HEK293 (cell line): ENCODE data around the gene NDUFB10.

Experiments
- GLIS2 ChIP-seq: fragments of 450-650 bp; formaldehyde crosslinking; IDR thresholded peaks from 2 replicates; pipeline ENCODE4 v1.5.1; 2016; ENCODE audit warnings: missing biosample characterization, missing genetic modification characterization
- IKZF3 ChIP-seq: fragments of 450-650 bp; IDR thresholded peaks from 2 replicates; pipeline ENCODE4 v1.5.0; 2018; ENCODE audit warnings: missing biosample characterization, mild to moderate bottlenecking, missing genetic modification characterization, moderate library complexity
- RBAK ChIP-seq: fragments of 450-650 bp; formaldehyde crosslinking; IDR thresholded peaks from 2 replicates; pipeline ENCODE4 v1.5.1; 2016; ENCODE audit warnings: missing biosample characterization, missing genetic modification characterization
- SP3 ChIP-seq: fragments of 450-650 bp; formaldehyde crosslinking; IDR thresholded peaks from 2 replicates; pipeline ENCODE4 v1.5.1; 2016; ENCODE audit warnings: missing biosample characterization, missing genetic modification characterization
- SP7 ChIP-seq: fragments of 450-650 bp; formaldehyde crosslinking; IDR thresholded peaks from 2 replicates; pipeline ENCODE4 v1.5.1; 2016; ENCODE audit warnings: missing biosample characterization, missing genetic modification characterization
- ZBTB21 ChIP-seq: fragments of 450-650 bp; formaldehyde crosslinking; IDR thresholded peaks from 2 replicates; pipeline ENCODE4 v1.5.1; 2017; ENCODE audit warnings: missing biosample characterization, missing genetic modification characterization
- ZBTB44 ChIP-seq: fragments of 450-650 bp; IDR thresholded peaks from 2 replicates; pipeline ENCODE4 v1.5.1; 2018; ENCODE audit warnings: missing biosample characterization, mild to moderate bottlenecking, missing genetic modification characterization
- ZBTB7A ChIP-seq: fragments of 450-650 bp; formaldehyde crosslinking; IDR thresholded peaks from 2 replicates; pipeline ENCODE4 v1.5.1; 2016; ENCODE audit warnings: low read depth, missing biosample characterization, missing genetic modification characterization
- ZIC2 ChIP-seq: fragments of 450-650 bp; formaldehyde crosslinking; IDR thresholded peaks from 2 replicates; pipeline ENCODE4 v1.5.1; 2016; ENCODE audit warnings: missing biosample characterization, missing genetic modification characterization
- ZNF10 ChIP-seq: fragments of 450-650 bp; formaldehyde crosslinking; IDR thresholded peaks from 2 replicates; pipeline ENCODE4 v1.5.1; 2017; ENCODE audit warnings: missing biosample characterization, missing genetic modification characterization
- ZNF132 ChIP-seq: fragments of 450-650 bp; formaldehyde crosslinking; IDR thresholded peaks from 2 replicates; pipeline ENCODE4 v1.5.1; 2017; ENCODE audit warnings: missing biosample characterization, missing genetic modification characterization, borderline replicate concordance
- ZNF146 ChIP-seq: fragments of 450-650 bp; formaldehyde crosslinking; IDR thresholded peaks from 2 replicates; pipeline ENCODE4 v1.5.1; 2016; ENCODE audit warnings: missing biosample characterization, missing genetic modification characterization
- ZNF16 ChIP-seq: fragments of 450-650 bp; formaldehyde crosslinking; IDR thresholded peaks from 2 replicates; pipeline ENCODE4 v1.5.1; 2016; ENCODE audit warnings: low read depth, missing biosample characterization, missing genetic modification characterization
- ZNF239 ChIP-seq: fragments of 450-650 bp; formaldehyde crosslinking; IDR thresholded peaks from 2 replicates; pipeline ENCODE4 v1.5.1; 2016; ENCODE audit warnings: missing biosample characterization, missing genetic modification characterization
- ZNF324 ChIP-seq: fragments of 450-650 bp; formaldehyde crosslinking; IDR thresholded peaks from 2 replicates; pipeline ENCODE4 v1.5.1; 2016; ENCODE audit warnings: missing biosample characterization, missing genetic modification characterization
- ZNF362 ChIP-seq: fragments of 450-650 bp; formaldehyde crosslinking; IDR thresholded peaks from 2 replicates; pipeline ENCODE4 v1.5.1; 2016; ENCODE audit warnings: missing biosample characterization, missing genetic modification characterization
- ZNF366 ChIP-seq: fragments of 450-650 bp; formaldehyde crosslinking; conservative IDR thresholded peaks from 2 replicates; pipeline ENCODE4 v1.5.1; 2016; ENCODE audit warnings: missing biosample characterization, missing genetic modification characterization
- ZNF394 ChIP-seq: fragments of 450-650 bp; formaldehyde crosslinking; IDR thresholded peaks from 2 replicates; pipeline ENCODE4 v1.5.1; 2016; ENCODE audit warnings: missing biosample characterization, missing genetic modification characterization, mild to moderate bottlenecking, moderate library complexity, borderline replicate concordance
- ZNF404 ChIP-seq: fragments of 450-650 bp; formaldehyde crosslinking; IDR thresholded peaks from 2 replicates; pipeline ENCODE4 v1.5.1; 2017; ENCODE audit warnings: missing biosample characterization, missing genetic modification characterization
- ZNF433 ChIP-seq: fragments of 450-650 bp; formaldehyde crosslinking; IDR thresholded peaks from 2 replicates; pipeline ENCODE4 v1.5.1; 2016; ENCODE audit warnings: missing biosample characterization, missing genetic modification characterization, low read depth
- ZNF473 ChIP-seq: fragments of 450-650 bp; formaldehyde crosslinking; IDR thresholded peaks from 2 replicates; pipeline ENCODE4 v1.5.1; 2017; ENCODE audit warnings: missing biosample characterization, missing genetic modification characterization
- ZNF521 ChIP-seq: fragments of 450-650 bp; formaldehyde crosslinking; IDR thresholded peaks from 2 replicates; pipeline ENCODE4 v1.5.1; 2017; ENCODE audit warnings: missing biosample characterization, mild to moderate bottlenecking, missing genetic modification characterization
- ZNF560 ChIP-seq: fragments of 450-650 bp; formaldehyde crosslinking; IDR thresholded peaks from 2 replicates; pipeline ENCODE4 v1.5.1; 2017; ENCODE audit warnings: missing biosample characterization, missing genetic modification characterization, borderline replicate concordance
- ZNF596 ChIP-seq: fragments of 450-650 bp; IDR thresholded peaks from 2 replicates; pipeline ENCODE4 v1.5.0; 2018; ENCODE audit warnings: missing biosample characterization, mild to moderate bottlenecking, missing genetic modification characterization, moderate library complexity
- ZNF600 ChIP-seq: fragments of 450-650 bp; formaldehyde crosslinking; IDR thresholded peaks from 2 replicates; pipeline ENCODE4 v1.5.1; 2016; ENCODE audit warnings: missing biosample characterization, missing genetic modification characterization
- ZNF629 ChIP-seq: fragments of 450-650 bp; formaldehyde crosslinking; IDR thresholded peaks from 2 replicates; pipeline ENCODE4 v1.5.1; 2017; ENCODE audit warnings: missing biosample characterization, missing genetic modification characterization
- ZNF645 ChIP-seq: fragments of 450-650 bp; formaldehyde crosslinking; IDR thresholded peaks from 2 replicates; pipeline ENCODE4; 2016; ENCODE audit warnings: missing biosample characterization, missing genetic modification characterization
- ZNF843 ChIP-seq: fragments of 450-650 bp; formaldehyde crosslinking; IDR thresholded peaks from 2 replicates; pipeline ENCODE4 v1.5.1; 2016; ENCODE audit warnings: missing biosample characterization, missing genetic modification characterization
- TF ChIP-seq, protein P1 (sequence below): fragments of 450-650 bp; formaldehyde crosslinking; IDR thresholded peaks from 2 replicates; pipeline ENCODE4 v1.5.1; 2017; ENCODE audit warnings: missing biosample characterization, missing genetic modification characterization
- TF ChIP-seq, protein P2 (sequence below): fragments of 450-650 bp; formaldehyde crosslinking; IDR thresholded peaks from 2 replicates; pipeline ENCODE4 v1.5.1; 2016; ENCODE audit warnings: missing biosample characterization, missing genetic modification characterization
- TF ChIP-seq, protein P3 (sequence below): fragments of 450-650 bp; formaldehyde crosslinking; IDR thresholded peaks from 2 replicates; pipeline ENCODE4 v1.5.1; 2017; ENCODE audit warnings: missing biosample characterization, mild to moderate bottlenecking, missing genetic modification characterization, moderate library complexity
- TF ChIP-seq, protein P4 (sequence below): fragments of 450-650 bp; formaldehyde crosslinking; IDR thresholded peaks from 2 replicates; pipeline ENCODE4 v1.5.1; 2016; ENCODE audit warnings: missing biosample characterization, missing genetic modification characterization

NDUFB10 gene

DNA sequence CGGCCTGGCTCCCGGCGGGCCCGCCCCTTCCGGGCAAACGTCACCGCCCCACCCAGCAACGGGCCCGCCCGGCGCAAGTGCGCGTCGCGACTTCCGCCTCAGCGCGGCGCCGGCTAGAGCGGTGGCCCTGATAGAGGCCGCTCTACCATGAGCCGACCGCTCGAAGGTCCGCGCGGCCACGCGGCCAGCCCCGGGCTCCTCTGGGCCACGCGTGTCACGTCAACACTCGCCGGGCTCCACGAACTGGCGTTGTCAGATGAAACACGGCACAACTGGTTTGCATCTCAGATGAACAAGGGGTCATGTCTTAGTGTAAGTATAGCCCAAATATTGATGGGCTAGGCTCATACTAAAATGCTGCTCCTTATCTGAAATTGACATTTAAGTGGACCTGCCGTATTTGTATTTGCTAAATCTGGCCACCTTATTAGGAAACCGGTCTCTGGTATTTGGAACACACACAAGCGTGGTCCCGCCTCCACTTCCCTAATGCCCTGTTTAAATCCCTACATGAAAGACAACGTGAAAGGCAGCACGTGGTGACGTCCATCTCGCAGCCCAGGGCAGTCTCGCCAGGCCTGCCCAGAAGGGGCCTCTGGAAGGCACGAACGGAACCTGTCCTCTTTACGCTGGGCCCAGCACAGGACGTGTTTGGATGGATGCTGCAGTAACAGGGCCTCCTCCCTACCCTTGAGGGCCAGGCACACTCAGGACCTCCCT, 50.6 kb downstream of the NDUFB10 start, which contains the start of gene ZNF598 (continued):
- TF ChIP-seq ZNF362 (tag by site-specific recombination) (no peak), ZNF843 (peak; percentile 77), ZNF473 (no peak), ZNF239 (no peak), ZNF433 (tag by site-specific recombination) (no peak), ZNF366 (tag by site-specific recombination) (no peak), ZNF645 (tag by site-specific recombination) (no peak), ZIC2 (tag by site-specific recombination) (no peak), ZBTB7A (tag by site-specific recombination) (no peak), GLIS2 (tag by site-specific recombination) (no peak), ZBTB44 (tag by site-specific recombination) (peak; percentile 64; the same call in 1 of the 2 replicates), RBAK (tag by site-specific recombination) (no peak), ZNF394 (tag by site-specific recombination) (peak; percentile 61), IKZF3 (tag by site-specific recombination) (no peak), ZNF324 (tag by site-specific recombination) (peak; percentile 86), ZNF629 (tag by site-specific recombination) (peak; percentile 84), ZNF10 (tag by site-specific recombination) (no peak), ZNF146 (tag by site-specific recombination) (no peak), ZNF16 (tag by site-specific recombination) (no peak), ZNF600 (no peak), ZNF404 (tag by site-specific recombination) (0 out of 2 replicates have a peak, but pooled peaks have one; percentile 7), ZBTB21 (tag by site-specific recombination) (no peak), SP7 (tag by site-specific recombination) (peak; percentile 76), ZNF560 (tag by site-specific recombination) (no peak), ZNF596 (tag by site-specific recombination) (no peak), SP3 (tag by site-specific recombination) (peak; percentile 62), ZNF132 (tag by site-specific recombination) (no peak), ZNF521 (tag by site-specific recombination) (no peak)
- TF ChIP-seq, protein P1, sequence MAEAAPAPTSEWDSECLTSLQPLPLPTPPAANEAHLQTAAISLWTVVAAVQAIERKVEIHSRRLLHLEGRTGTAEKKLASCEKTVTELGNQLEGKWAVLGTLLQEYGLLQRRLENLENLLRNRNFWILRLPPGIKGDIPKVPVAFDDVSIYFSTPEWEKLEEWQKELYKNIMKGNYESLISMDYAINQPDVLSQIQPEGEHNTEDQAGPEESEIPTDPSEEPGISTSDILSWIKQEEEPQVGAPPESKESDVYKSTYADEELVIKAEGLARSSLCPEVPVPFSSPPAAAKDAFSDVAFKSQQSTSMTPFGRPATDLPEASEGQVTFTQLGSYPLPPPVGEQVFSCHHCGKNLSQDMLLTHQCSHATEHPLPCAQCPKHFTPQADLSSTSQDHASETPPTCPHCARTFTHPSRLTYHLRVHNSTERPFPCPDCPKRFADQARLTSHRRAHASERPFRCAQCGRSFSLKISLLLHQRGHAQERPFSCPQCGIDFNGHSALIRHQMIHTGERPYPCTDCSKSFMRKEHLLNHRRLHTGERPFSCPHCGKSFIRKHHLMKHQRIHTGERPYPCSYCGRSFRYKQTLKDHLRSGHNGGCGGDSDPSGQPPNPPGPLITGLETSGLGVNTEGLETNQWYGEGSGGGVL (tag by site-specific recombination): no peak
- TF ChIP-seq, protein P2, sequence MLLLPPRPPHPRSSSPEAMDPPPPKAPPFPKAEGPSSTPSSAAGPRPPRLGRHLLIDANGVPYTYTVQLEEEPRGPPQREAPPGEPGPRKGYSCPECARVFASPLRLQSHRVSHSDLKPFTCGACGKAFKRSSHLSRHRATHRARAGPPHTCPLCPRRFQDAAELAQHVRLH (tag by site-specific recombination): peak; percentile 76; the same call in 1 of the 2 replicates
- TF ChIP-seq, protein P3, sequence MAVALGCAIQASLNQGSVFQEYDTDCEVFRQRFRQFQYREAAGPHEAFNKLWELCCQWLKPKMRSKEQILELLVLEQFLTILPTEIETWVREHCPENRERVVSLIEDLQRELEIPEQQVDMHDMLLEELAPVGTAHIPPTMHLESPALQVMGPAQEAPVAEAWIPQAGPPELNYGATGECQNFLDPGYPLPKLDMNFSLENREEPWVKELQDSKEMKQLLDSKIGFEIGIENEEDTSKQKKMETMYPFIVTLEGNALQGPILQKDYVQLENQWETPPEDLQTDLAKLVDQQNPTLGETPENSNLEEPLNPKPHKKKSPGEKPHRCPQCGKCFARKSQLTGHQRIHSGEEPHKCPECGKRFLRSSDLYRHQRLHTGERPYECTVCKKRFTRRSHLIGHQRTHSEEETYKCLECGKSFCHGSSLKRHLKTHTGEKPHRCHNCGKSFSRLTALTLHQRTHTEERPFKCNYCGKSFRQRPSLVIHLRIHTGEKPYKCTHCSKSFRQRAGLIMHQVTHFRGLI (tag by site-specific recombination): peak; percentile 46; the same call in 1 of the 2 replicates
- TF ChIP-seq, protein P4, sequence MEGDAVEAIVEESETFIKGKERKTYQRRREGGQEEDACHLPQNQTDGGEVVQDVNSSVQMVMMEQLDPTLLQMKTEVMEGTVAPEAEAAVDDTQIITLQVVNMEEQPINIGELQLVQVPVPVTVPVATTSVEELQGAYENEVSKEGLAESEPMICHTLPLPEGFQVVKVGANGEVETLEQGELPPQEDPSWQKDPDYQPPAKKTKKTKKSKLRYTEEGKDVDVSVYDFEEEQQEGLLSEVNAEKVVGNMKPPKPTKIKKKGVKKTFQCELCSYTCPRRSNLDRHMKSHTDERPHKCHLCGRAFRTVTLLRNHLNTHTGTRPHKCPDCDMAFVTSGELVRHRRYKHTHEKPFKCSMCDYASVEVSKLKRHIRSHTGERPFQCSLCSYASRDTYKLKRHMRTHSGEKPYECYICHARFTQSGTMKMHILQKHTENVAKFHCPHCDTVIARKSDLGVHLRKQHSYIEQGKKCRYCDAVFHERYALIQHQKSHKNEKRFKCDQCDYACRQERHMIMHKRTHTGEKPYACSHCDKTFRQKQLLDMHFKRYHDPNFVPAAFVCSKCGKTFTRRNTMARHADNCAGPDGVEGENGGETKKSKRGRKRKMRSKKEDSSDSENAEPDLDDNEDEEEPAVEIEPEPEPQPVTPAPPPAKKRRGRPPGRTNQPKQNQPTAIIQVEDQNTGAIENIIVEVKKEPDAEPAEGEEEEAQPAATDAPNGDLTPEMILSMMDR (tag by site-specific recombination): no peak
